NK-92 (cell line): ENCODE measurements around the gene CREB5.

Experiments used
- DNase-seq: peaks from one replicate; lab custom pipeline; 2025; ENCODE audit not compliant: unreplicated experiment; lab: John Stamatoyannopoulos, UW

Gene CREB5

GRCh38 chr7:28406192-28406591 is 6.1 kb upstream of the CREB5 start:
- no peak for DNase-seq

GRCh38 chr7:28407651-28408050 is 4.7 kb upstream of the CREB5 start:
- DNase-seq: no peak

- no peak for DNase-seq
Measured at GRCh38 chr7:28408105-28408959, 4.0 kb upstream of the CREB5 start.

- DNase-seq: no peak
Measured at GRCh38 chr7:28408960-28409715, 3.2 kb upstream of the CREB5 start.

- DNase-seq: no peak
Measured at GRCh38 chr7:28409716-28410627, 2.3 kb upstream of the CREB5 start.

- DNase-seq: no peak
Measured at GRCh38 chr7:28410628-28411531, 1.4 kb upstream of the CREB5 start.

GRCh38 chr7:28413011-28413410 is 693 bp downstream of the CREB5 start:
- DNase-seq: no peak

- DNase-seq: no peak
Measured at GRCh38 chr7:28414453-28414852, 2.1 kb downstream of the CREB5 start.

- no peak for DNase-seq
Measured at GRCh38 chr7:28417321-28417940, 5.1 kb downstream of the CREB5 start.

GRCh38 chr7:28418311-28418710 is 6.0 kb downstream of the CREB5 start:
- no peak for DNase-seq

- DNase-seq: no peak
Measured at GRCh38 chr7:28418966-28419365, 6.6 kb downstream of the CREB5 start.

GRCh38 chr7:28419716-28420115 is 7.4 kb downstream of the CREB5 start:
- DNase-seq: no peak

- no peak for DNase-seq
Measured at GRCh38 chr7:28423112-28423511, 10.8 kb downstream of the CREB5 start.

- no peak for DNase-seq
Measured at GRCh38 chr7:28423918-28424514, 11.7 kb downstream of the CREB5 start.

- DNase-seq: no peak
Measured at GRCh38 chr7:28425496-28425895, 13.2 kb downstream of the CREB5 start.

- DNase-seq: no peak
Measured at GRCh38 chr7:28427236-28427635, 14.9 kb downstream of the CREB5 start.

GRCh38 chr7:28430616-28431015 is 18.3 kb downstream of the CREB5 start:
- DNase-seq: no peak

GRCh38 chr7:28432105-28432504 is 19.8 kb downstream of the CREB5 start:
- no peak for DNase-seq

- DNase-seq: no peak
Measured at GRCh38 chr7:28433039-28433438, 20.7 kb downstream of the CREB5 start.
